HepG2 (cell line): ENCODE results near the gene TMEM164.

ENCODE experiments used
- MXI1 ChIP-seq: IDR thresholded peaks from 3 replicates; pipeline ENCODE4 v1.6.1; 2012; ENCODE audit warnings: low read depth, low read length, inconsistent platforms, borderline replicate concordance
- PHB2 ChIP-seq: fragments of 450-650 bp; IDR thresholded peaks from 2 replicates; pipeline ENCODE4 v1.6.1; 2018; ENCODE audit not compliant: partially characterized antibody
- POLR2A ChIP-seq, 2 experiments: IDR thresholded peaks; 2 replicates each; pipeline ENCODE4 v1.6.1; 2011; ENCODE audit warnings: low read depth in 2 of 2, low read length in 2 of 2, mild to moderate bottlenecking in 1 of 2, moderate library complexity in 1 of 2; ENCODE audit not compliant: insufficient read depth in 1 of 2
- ZNF543 ChIP-seq: sonication (generic); formaldehyde crosslinking; IDR thresholded peaks from 2 replicates; pipeline ENCODE4 v1.4.0; 2020; ENCODE audit warnings: mild to moderate bottlenecking, missing genetic modification reagents

GRCh38 chrX:110053453-110053852 is 50.5 kb downstream of the TMEM164 start:
- TF ChIP-seq ZNF543 (CRISPR knock-in tag), result no peak
- TF ChIP-seq PHB2, result no peak
- no peak for TF ChIP-seq MXI1
- TF ChIP-seq POLR2A (IDR thresholded peaks at IDR 0.05; ENCODE audit: insufficient read depth in 1 of 2, low read depth in 2 of 2, low read length in 2 of 2), result no peak
